ENCODE measurements around the gene URB1. TPM values are rescaled to one million over a fixed set of nuclear protein-coding genes. Genes with fewer than 3 reads are reported as not detected.

URB1 gene
- total and polyA plus RNA-seq, 4 donors, result 3.7 to 17.6 (median 11.4) TPM

DNA sequence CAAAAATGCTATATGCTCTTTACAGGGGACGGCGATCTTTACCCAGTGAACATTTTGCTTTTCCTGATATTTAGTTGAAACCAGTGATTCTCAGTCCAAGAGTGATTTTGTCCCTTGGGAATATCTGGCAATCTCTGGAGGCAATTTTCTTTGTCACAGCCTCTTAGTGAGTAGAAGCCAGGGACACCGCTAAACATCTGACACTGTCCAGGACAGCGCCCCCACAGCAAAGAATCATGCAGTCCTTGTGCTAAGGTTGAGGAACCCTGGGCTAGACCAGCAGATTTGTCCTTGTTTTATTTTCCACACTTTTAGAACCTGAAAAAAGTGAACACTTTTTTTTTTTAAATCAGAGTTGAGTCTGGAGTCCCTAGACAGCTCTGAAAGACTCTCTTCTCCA, 32.8 kb upstream of the URB1 start:
- Histone ChIP-seq H3K36me3 (ENCODE audit: control insufficient read depth in 4 of 4, insufficient read depth in 4 of 4, low read length in 4 of 4) (peaks cover 0 to 2% (median 0%) of the 10 kb centered on the region in 4 donors), H3K9ac (ENCODE audit: insufficient read depth in 1 of 2, low read length in 2 of 2) (no peak overlapping the region), H3K27me3 (ENCODE audit: control insufficient read depth in 3 of 3, insufficient read depth in 3 of 3, low read length in 2 of 3) (no peaks in the 10 kb centered on the region), H3K27ac (ENCODE audit: low read depth in 1 of 2, low read length in 1 of 2) (no peak overlapping the region), H3K4me3 (no peak overlapping the region), H3K4me1 (ENCODE audit: control insufficient read depth in 5 of 5, insufficient read depth in 5 of 5, low read length in 5 of 5) (peaks cover 0 to 8% (median 0%) of the 10 kb centered on the region in 5 donors), H3K9me3 (ENCODE audit: control insufficient read depth in 4 of 4, insufficient read depth in 3 of 4, low read length in 3 of 4) (no peaks in the 10 kb centered on the region)
- whole genome bisulfite sequencing, 2 donors, result 92 to 97% methylated on average over 4 of the region's 4 CpGs
- no peak for TF ChIP-seq CTCF (IDR thresholded peaks at IDR 0.05; ENCODE audit: control extremely low read depth, extremely low read depth)
- no peak for DNase-seq
- ATAC-seq (ENCODE audit: insufficient read depth, low FRiP score), result no peak

GRCh38 chr21:32424674-32425073, 31.9 kb upstream of the URB1 start:
- H3K27me3 ChIP-seq (ENCODE audit: control insufficient read depth in 3 of 3, insufficient read depth in 3 of 3, low read length in 2 of 3), result no peaks in the 10 kb centered on the region
- no peak overlapping the region for H3K4me3 ChIP-seq
- no peak for TF ChIP-seq CTCF (IDR thresholded peaks at IDR 0.05; ENCODE audit: control extremely low read depth, extremely low read depth)
- no peaks in the 10 kb centered on the region for H3K9me3 ChIP-seq (ENCODE audit: control insufficient read depth in 4 of 4, insufficient read depth in 3 of 4, low read length in 3 of 4)
- H3K9ac ChIP-seq (ENCODE audit: insufficient read depth in 1 of 2, low read length in 2 of 2), result no peak overlapping the region
- H3K36me3 ChIP-seq (ENCODE audit: control insufficient read depth in 4 of 4, insufficient read depth in 4 of 4, low read length in 4 of 4), result peaks cover 0 to 2% (median 0%) of the 10 kb centered on the region in 4 donors
- no peak overlapping the region for H3K27ac ChIP-seq (ENCODE audit: low read depth in 1 of 2, low read length in 1 of 2)
- DNase-seq, result no peak
- WGBS, 2 donors, result 90 to 92% methylated on average over 5 of the region's 5 CpGs
- no peak for ATAC-seq (ENCODE audit: insufficient read depth, low FRiP score)
- peaks cover 0 to 5% (median 0%) of the 10 kb centered on the region in 5 donors for H3K4me1 ChIP-seq (ENCODE audit: control insufficient read depth in 5 of 5, insufficient read depth in 5 of 5, low read length in 5 of 5)

DNA sequence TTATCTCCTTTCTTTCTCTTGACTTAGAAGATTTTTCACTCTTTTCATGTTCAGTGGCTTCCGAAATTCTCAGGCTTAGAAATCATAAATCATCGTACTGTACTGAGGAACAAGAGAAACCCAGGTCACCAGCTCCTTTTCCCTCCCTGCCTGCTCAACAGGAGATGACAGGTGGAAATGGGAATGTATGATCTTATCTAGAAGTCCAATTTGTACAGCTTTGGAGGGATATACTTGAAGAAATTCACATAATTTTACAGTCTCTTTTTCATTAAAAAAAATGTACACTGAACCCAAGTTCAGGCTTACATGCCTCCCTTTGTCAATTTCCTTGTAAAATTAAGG, 31.4 kb upstream of the URB1 start:
- ATAC-seq (ENCODE audit: insufficient read depth, low FRiP score), result no peak
- no peaks in the 10 kb centered on the region for H3K9me3 ChIP-seq (ENCODE audit: control insufficient read depth in 4 of 4, insufficient read depth in 3 of 4, low read length in 3 of 4)
- DNase-seq, result no peak
- no peak overlapping the region for H3K9ac ChIP-seq (ENCODE audit: insufficient read depth in 1 of 2, low read length in 2 of 2)
- WGBS, 2 donors, result 64 to 93% methylated on average over 2 of the region's 2 CpGs
- TF ChIP-seq CTCF (IDR thresholded peaks at IDR 0.05; ENCODE audit: control extremely low read depth, extremely low read depth), result no peak
- peaks cover 0 to 5% (median 0%) of the 10 kb centered on the region in 5 donors for H3K4me1 ChIP-seq (ENCODE audit: control insufficient read depth in 5 of 5, insufficient read depth in 5 of 5, low read length in 5 of 5)
- H3K27me3 ChIP-seq (ENCODE audit: control insufficient read depth in 3 of 3, insufficient read depth in 3 of 3, low read length in 2 of 3), result no peaks in the 10 kb centered on the region
- H3K36me3 ChIP-seq (ENCODE audit: control insufficient read depth in 4 of 4, insufficient read depth in 4 of 4, low read length in 4 of 4), result peaks cover 0 to 2% (median 0%) of the 10 kb centered on the region in 4 donors
- H3K27ac ChIP-seq (ENCODE audit: low read depth in 1 of 2, low read length in 1 of 2), result no peak overlapping the region
- H3K4me3 ChIP-seq, result no peak overlapping the region
